ENCODE measurements around the gene EFNA3.

The EFNA3 gene

GRCh38 chr1:155124503-155125463 is 46.1 kb downstream of the EFNA3 start:
- 49 to 57% methylated on average over 16 of the region's 16 CpGs for WGBS, 2 experiments

DNA sequence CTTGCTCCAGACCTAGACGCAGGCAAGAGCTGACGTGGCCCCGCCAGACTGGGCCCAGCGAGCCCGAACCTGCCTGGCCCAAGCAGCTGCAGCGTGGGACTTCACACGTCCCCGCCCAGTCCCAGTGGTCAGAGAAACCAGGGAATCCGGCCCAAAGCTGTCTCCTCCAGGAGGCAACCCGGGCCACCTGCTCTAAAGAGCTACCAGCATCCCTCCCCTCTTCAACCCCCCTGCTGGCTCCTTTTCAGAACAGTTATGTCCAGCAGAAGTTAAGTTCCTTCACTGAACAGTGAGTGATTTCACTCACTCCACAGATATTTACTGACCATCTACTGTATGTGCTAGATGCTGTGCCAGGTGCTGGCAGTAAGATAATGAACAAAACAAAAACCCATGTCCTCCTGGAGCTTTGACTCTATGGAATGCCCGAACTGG is 46.9 kb downstream of the EFNA3 start:
- Histone ChIP-seq H3K27ac (ENCODE audit: insufficient read depth, low read depth, low read length, poor library complexity, severe bottlenecking) (no peak overlapping the region), H3K36me3 (ENCODE audit: control insufficient read depth, insufficient read depth, low read length) (no peaks in the 10 kb centered on the region), H3K4me1 (ENCODE audit: control insufficient read depth, insufficient read depth, low read length) (peaks cover 53% of the 10 kb centered on the region), H3K27me3 (ENCODE audit: control insufficient read depth, insufficient read depth, low read length, poor library complexity, severe bottlenecking) (peaks cover 68% of the 10 kb centered on the region), H3K9me3 (ENCODE audit: control insufficient read depth, low read length) (no peaks in the 10 kb centered on the region), H3K4me3 (ENCODE audit: insufficient read depth, low read depth, low read length) (peak overlapping the region; percentile 6)
- whole genome bisulfite sequencing, 2 experiments = 36% methylated on average over 11 of the region's 11 CpGs

More at GRCh38 chr1:155124503-155125463, 46.1 kb downstream of the EFNA3 start:
- no peak overlapping the region for H3K4me3 ChIP-seq (ENCODE audit: insufficient read depth, low read depth, low read length)
- no peaks in the 10 kb centered on the region for H3K36me3 ChIP-seq (ENCODE audit: control insufficient read depth, insufficient read depth, low read length)
- H3K27me3 ChIP-seq (ENCODE audit: control insufficient read depth, insufficient read depth, low read length, poor library complexity, severe bottlenecking) = peaks cover 60% of the 10 kb centered on the region
- peaks cover 46% of the 10 kb centered on the region for H3K4me1 ChIP-seq (ENCODE audit: control insufficient read depth, insufficient read depth, low read length)
- H3K9me3 ChIP-seq (ENCODE audit: control insufficient read depth, low read length) = no peaks in the 10 kb centered on the region
- no peak overlapping the region for H3K27ac ChIP-seq (ENCODE audit: insufficient read depth, low read depth, low read length, poor library complexity, severe bottlenecking)

DNA sequence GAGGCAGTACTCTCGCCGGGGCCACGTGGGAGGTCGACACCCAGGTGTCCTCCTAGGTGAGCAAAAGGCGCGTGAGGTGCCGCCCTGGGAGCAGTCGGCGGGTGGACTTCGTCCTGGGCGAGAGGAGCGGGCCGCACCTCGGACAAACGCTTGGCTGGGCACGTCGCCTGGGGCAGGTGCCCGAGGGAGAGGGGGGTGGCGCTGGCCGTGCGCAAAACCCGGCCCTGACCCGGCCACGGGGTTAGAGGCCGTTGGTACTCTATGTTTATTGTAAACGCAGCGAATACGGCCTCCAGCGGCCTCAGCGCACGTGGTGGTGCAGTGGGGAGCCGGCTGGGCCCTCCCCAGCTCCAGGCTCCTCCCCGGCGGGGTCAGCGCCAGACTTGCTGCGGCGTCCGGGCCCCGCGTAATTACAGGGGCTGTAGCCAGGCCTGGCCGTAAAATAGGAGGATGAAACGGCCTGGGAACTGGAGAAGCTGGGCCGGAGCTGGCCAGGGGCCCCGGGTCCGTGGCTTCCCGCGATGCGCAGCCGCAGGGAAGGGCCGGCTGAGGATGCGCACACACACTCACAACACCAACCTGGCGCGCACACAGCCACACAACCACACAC is 47.4 kb downstream of the EFNA3 start:
- Histone ChIP-seq H3K27ac (ENCODE audit: insufficient read depth, low read depth, low read length, poor library complexity, severe bottlenecking) (no peak overlapping the region), H3K4me1 (ENCODE audit: control insufficient read depth, insufficient read depth, low read length) (peaks cover 57% of the 10 kb centered on the region), H3K36me3 (ENCODE audit: control insufficient read depth, insufficient read depth, low read length) (no peaks in the 10 kb centered on the region), H3K4me3 (ENCODE audit: insufficient read depth, low read depth, low read length) (peak overlapping the region; percentile 39), H3K9me3 (ENCODE audit: control insufficient read depth, low read length) (no peaks in the 10 kb centered on the region), H3K27me3 (ENCODE audit: control insufficient read depth, insufficient read depth, low read length, poor library complexity, severe bottlenecking) (peaks cover 71% of the 10 kb centered on the region)
- 3% methylated on average over 53 of the region's 53 CpGs for WGBS, 2 experiments

GRCh38 chr1:155126556-155127104 is 48.0 kb downstream of the EFNA3 start:
- Histone ChIP-seq H3K4me3 (ENCODE audit: insufficient read depth, low read depth, low read length) (peak overlapping the region; percentile 39), H3K27me3 (ENCODE audit: control insufficient read depth, insufficient read depth, low read length, poor library complexity, severe bottlenecking) (peaks cover 71% of the 10 kb centered on the region), H3K36me3 (ENCODE audit: control insufficient read depth, insufficient read depth, low read length) (no peaks in the 10 kb centered on the region), H3K4me1 (ENCODE audit: control insufficient read depth, insufficient read depth, low read length) (peaks cover 57% of the 10 kb centered on the region), H3K9me3 (ENCODE audit: control insufficient read depth, low read length) (no peaks in the 10 kb centered on the region), H3K27ac (ENCODE audit: insufficient read depth, low read depth, low read length, poor library complexity, severe bottlenecking) (no peak overlapping the region)
- 1% methylated on average over 32 of the region's 32 CpGs for WGBS, 2 experiments

DNA sequence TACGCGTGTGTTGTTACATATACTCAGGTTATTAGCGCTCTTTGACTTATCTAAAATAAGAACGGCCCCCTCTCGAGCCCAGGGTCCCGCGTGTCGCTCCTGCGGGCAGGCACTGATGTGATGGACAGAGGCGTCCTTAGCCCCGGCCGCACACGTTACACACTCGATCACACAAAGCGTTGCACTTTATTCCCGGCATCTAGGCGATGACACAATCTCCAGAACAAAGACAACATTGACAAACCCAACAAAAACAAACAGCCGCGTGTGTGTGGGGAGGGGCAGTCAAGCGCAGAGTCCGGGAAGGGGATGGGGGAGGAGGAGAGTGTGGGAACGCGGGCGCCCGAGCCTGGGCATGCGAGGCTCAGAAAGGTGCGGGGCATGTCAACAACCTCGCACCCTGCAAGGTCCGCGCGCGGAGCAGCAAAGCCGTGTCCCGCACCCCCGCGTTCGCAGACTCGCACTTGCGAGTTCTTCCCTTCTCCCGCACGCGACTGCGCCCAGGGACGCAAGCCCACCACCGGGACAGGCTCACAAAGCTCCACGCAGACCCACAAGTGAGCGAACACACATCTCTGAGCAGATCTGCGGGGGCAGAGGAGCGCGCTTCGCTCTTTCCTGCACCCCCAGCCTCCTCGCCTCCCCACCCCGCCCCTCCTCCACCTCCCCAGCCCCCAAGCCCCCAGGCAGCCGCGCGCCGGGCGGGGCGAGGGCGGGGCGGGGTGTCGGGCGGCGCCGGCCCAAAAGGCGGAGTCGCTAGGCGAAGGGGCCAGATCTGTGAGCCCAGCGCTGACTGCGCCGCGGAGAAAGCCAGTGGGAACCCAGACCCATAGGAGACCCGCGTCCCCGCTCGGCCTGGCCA is 48.7 kb downstream of the EFNA3 start, which contains the start of gene EFNA1:
Gene EFNA1 (plus strand): TSS at position 772 of the 862 bp plus-strand sequence. CDS start 102 bp downstream, outside the sequence.
- WGBS, 2 experiments = 0 to 1% methylated on average over 75 of the region's 76 CpGs
- no peaks in the 10 kb centered on the region for H3K36me3 ChIP-seq (ENCODE audit: control insufficient read depth, insufficient read depth, low read length)
- H3K27me3 ChIP-seq (ENCODE audit: control insufficient read depth, insufficient read depth, low read length, poor library complexity, severe bottlenecking) = peaks cover 71% of the 10 kb centered on the region
- peak within 1 kb of the TSS; percentile 39 for H3K4me3 ChIP-seq (ENCODE audit: insufficient read depth, low read depth, low read length)
- H3K27ac ChIP-seq (ENCODE audit: insufficient read depth, low read depth, low read length, poor library complexity, severe bottlenecking) = no peak within 1 kb of the TSS
- H3K9me3 ChIP-seq (ENCODE audit: control insufficient read depth, low read length) = no peaks in the 10 kb centered on the region
- H3K4me1 ChIP-seq (ENCODE audit: control insufficient read depth, insufficient read depth, low read length) = peaks cover 57% of the 10 kb centered on the region

DNA sequence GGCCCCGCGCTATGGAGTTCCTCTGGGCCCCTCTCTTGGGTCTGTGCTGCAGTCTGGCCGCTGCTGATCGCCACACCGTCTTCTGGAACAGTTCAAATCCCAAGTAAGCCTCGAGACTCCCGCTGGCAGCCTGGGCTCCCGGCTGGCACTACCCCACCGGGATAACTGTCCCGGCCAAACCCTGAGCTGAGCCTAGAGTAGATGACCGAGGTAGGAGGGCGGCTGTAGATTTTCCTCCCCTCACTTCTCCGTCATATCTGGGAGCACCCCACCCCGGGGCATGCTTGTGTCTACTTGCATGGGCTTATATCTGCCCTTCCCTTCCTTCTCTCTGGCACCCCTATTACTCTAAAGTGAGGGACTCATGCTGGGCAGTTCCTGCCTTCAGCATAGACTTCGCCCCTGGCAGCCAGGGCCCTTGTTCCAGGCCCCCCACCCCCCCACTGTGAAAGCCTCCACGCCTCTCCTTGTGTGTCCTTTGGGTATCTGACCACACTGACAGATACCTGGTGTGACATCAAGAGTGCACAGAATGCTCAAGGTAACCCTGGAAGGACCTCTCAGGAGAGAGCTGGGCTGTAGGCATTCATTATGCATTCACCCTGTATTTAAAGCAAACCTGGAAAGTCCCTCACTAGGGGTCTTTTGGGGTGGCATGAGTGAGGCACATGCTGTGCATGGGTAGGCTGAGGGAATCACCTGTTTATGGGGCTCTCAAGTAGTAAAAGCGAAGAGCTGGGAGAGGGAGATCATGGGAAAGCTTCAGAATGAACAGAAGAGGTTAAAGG is 49.5 kb downstream of the EFNA3 start:
- H3K9me3 ChIP-seq (ENCODE audit: control insufficient read depth, low read length) = no peaks in the 10 kb centered on the region
- peaks cover 71% of the 10 kb centered on the region for H3K27me3 ChIP-seq (ENCODE audit: control insufficient read depth, insufficient read depth, low read length, poor library complexity, severe bottlenecking)
- peaks cover 57% of the 10 kb centered on the region for H3K4me1 ChIP-seq (ENCODE audit: control insufficient read depth, insufficient read depth, low read length)
- no peaks in the 10 kb centered on the region for H3K36me3 ChIP-seq (ENCODE audit: control insufficient read depth, insufficient read depth, low read length)
- H3K27ac ChIP-seq (ENCODE audit: insufficient read depth, low read depth, low read length, poor library complexity, severe bottlenecking) = no peak overlapping the region
- peak overlapping the region; percentile 39 for H3K4me3 ChIP-seq (ENCODE audit: insufficient read depth, low read depth, low read length)
- 7% methylated on average over 17 of the region's 17 CpGs for WGBS, 2 experiments

GRCh38 chr1:155128755-155129473 is 50.3 kb downstream of the EFNA3 start:
- peaks cover 69% of the 10 kb centered on the region for H3K27me3 ChIP-seq (ENCODE audit: control insufficient read depth, insufficient read depth, low read length, poor library complexity, severe bottlenecking)
- no peaks in the 10 kb centered on the region for H3K36me3 ChIP-seq (ENCODE audit: control insufficient read depth, insufficient read depth, low read length)
- H3K27ac ChIP-seq (ENCODE audit: insufficient read depth, low read depth, low read length, poor library complexity, severe bottlenecking) = no peak overlapping the region
- H3K9me3 ChIP-seq (ENCODE audit: control insufficient read depth, low read length) = no peaks in the 10 kb centered on the region
- WGBS, 2 experiments = 28 to 42% methylated on average over 14 of the region's 14 CpGs
- H3K4me1 ChIP-seq (ENCODE audit: control insufficient read depth, insufficient read depth, low read length) = peaks cover 57% of the 10 kb centered on the region
- H3K4me3 ChIP-seq (ENCODE audit: insufficient read depth, low read depth, low read length) = peak overlapping the region; percentile 0

DNA sequence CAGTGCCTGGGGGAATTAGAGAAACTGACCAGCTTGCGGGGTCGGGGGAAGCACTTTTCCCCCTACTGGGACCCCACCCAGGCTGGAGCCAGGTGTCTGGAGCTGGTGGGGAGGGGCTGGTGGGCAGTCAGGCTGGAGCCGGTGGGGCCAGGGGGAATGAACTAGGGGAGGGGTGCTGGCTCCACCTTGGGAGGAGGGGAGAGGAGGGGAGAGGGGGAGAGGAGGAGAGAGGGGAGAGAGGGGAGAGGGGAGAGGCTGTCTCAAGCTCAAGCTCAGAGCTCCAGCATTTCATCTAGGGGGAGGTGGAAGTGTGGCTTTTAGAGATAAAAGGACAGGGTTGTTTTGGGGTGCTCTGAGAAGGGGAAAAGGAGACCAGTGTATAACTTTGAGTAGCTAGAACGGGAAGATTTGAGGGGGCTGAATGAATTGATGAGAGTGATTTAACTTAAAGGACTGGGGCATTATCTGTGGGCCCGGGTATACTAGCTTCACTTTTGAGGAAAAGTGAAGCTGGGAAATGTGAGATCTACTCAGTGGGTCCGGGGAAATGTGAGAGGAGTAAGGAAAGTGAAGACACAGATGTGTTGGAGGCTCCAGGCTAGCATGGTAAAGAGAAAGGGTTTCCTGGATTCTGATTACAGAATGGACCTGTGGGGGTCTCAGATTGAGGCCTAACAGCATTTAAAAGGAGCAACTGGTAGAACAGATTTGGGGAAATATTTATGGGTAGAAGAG is 51.8 kb downstream of the EFNA3 start:
- H3K36me3 ChIP-seq (ENCODE audit: control insufficient read depth, insufficient read depth, low read length) = no peaks in the 10 kb centered on the region
- peaks cover 54% of the 10 kb centered on the region for H3K27me3 ChIP-seq (ENCODE audit: control insufficient read depth, insufficient read depth, low read length, poor library complexity, severe bottlenecking)
- H3K9me3 ChIP-seq (ENCODE audit: control insufficient read depth, low read length) = no peaks in the 10 kb centered on the region
- peak overlapping the region; percentile 12 for H3K4me3 ChIP-seq (ENCODE audit: insufficient read depth, low read depth, low read length)
- WGBS, 2 experiments = 33 to 34% methylated on average over 6 of the region's 6 CpGs
- peaks cover 51% of the 10 kb centered on the region for H3K4me1 ChIP-seq (ENCODE audit: control insufficient read depth, insufficient read depth, low read length)
- H3K27ac ChIP-seq (ENCODE audit: insufficient read depth, low read depth, low read length, poor library complexity, severe bottlenecking) = no peak overlapping the region

Measured in ectodermal cell (in vitro differentiated cells).